ENCODE results near the gene SLC1A4. TPM values are rescaled to one million over a fixed set of nuclear protein-coding genes. Genes with fewer than 3 reads are reported as not detected.

Gene SLC1A4
- 59.7 and 83.9 TPM in 2 replicates for total RNA-seq

GRCh38 chr2:64989126-64989981 is at the start of gene SLC1A4:
Gene SLC1A4 (plus strand): TSS chr2:64989399. CDS start chr2:64989644, 245 bp downstream.

GRCh38 chr2:65056215-65057053 is 67.2 kb downstream of the SLC1A4 start, which contains the start of gene CEP68:
Gene CEP68 (plus strand): TSS chr2:65056416. CDS start chr2:65069445, 13,029 bp downstream.

Small RNA genes within 50 kb of the gene (small RNA-seq; reads per million reads assigned to genes)
- not detected for gene RNU6-548P

Other genes starting within 250 kb of the SLC1A4 start
- 11.5 and 15.0 TPM in 2 replicates for gene CEP68, start 67.0 kb downstream of the SLC1A4 start, total RNA-seq
- gene RAB1A, start 140.7 kb downstream of the SLC1A4 start, total RNA-seq: 98.8 and 105 TPM in 2 replicates
- 159 and 162 TPM in 2 replicates for gene ACTR2, start 238.4 kb downstream of the SLC1A4 start, total RNA-seq